ENCODE measurements around the gene MYH16.

DNA sequence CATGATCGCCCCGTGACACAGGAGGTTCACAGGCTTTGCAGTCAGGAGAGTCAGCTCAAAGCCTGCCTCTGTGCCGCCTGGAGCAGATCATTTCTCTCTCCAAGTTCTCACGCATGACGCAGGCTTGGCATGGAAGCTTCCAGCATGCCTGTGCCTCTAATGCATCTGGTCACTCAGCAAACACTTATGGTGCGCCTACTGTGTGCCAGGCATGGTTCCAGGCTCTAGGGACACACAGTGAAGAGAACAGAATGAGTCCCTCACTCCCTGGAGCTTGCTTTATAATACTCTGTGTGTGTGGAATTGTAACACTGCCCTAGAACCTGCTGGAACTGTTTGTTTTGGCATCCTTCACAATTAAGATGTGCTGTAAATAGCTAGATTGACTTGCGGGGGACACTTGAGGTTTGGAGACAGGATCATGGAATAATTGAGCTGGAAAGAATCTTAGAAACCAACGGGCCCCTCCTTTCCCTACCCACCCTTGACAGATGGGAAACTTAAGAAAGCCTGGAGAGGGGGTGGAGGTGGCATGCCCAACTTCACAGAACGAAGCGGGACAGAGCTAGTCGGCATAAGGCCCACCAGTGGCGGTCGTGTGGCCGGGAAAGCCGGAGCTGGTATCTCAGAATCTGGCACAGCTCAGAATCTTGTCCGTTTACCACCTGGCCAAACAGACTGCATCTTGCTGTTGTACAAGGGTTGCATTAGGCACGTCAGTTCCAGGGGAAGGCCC lies 4.6 kb upstream of the MYH16 start:
- TF ChIP-seq, protein P1, sequence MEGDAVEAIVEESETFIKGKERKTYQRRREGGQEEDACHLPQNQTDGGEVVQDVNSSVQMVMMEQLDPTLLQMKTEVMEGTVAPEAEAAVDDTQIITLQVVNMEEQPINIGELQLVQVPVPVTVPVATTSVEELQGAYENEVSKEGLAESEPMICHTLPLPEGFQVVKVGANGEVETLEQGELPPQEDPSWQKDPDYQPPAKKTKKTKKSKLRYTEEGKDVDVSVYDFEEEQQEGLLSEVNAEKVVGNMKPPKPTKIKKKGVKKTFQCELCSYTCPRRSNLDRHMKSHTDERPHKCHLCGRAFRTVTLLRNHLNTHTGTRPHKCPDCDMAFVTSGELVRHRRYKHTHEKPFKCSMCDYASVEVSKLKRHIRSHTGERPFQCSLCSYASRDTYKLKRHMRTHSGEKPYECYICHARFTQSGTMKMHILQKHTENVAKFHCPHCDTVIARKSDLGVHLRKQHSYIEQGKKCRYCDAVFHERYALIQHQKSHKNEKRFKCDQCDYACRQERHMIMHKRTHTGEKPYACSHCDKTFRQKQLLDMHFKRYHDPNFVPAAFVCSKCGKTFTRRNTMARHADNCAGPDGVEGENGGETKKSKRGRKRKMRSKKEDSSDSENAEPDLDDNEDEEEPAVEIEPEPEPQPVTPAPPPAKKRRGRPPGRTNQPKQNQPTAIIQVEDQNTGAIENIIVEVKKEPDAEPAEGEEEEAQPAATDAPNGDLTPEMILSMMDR (IDR thresholded peaks at IDR 0.05), result no peak
- no peak for TF ChIP-seq EZH2 (IDR thresholded peaks at IDR 0.05; ENCODE audit: borderline replicate concordance, insufficient read depth, low read depth, low read length, poor library complexity, severe bottlenecking)

Data from B cell (primary cell).